ENCODE data around the gene SOX8. TPM values are rescaled to one million over a fixed set of nuclear protein-coding genes. Genes with fewer than 3 reads are reported as not detected.

The SOX8 gene
- total RNA-seq, 1 donor from 2014 or later = under 0.01 TPM

- no peak for DNase-seq (ENCODE audit: low read depth)
- Histone ChIP-seq H3K36me3 (ENCODE audit: control insufficient read depth, insufficient read depth, low read length) (no peaks in the 10 kb centered on the region), H3K27me3 (ENCODE audit: control insufficient read depth, insufficient read depth, low read length) (no peaks in the 10 kb centered on the region), H3K4me3 (ENCODE audit: low read depth, low read length) (no peak overlapping the region)
- no peak for FAIRE-seq
- no peak for TF ChIP-seq CTCF (IDR thresholded peaks at IDR 0.05; ENCODE audit: insufficient read depth, low read length, severe bottlenecking)
These were observed 9.1 kb upstream of the SOX8 start for GRCh38 chr16:972316-973002.

GRCh38 chr16:973366-973765, 8.2 kb upstream of the SOX8 start:
- no peak overlapping the region for H3K4me3 ChIP-seq (ENCODE audit: low read depth, low read length)
- DNase-seq (ENCODE audit: low read depth) (no peak), FAIRE-seq (no peak)
- H3K36me3 ChIP-seq (ENCODE audit: control insufficient read depth, insufficient read depth, low read length) = no peaks in the 10 kb centered on the region
- no peaks in the 10 kb centered on the region for H3K27me3 ChIP-seq (ENCODE audit: control insufficient read depth, insufficient read depth, low read length)
- no peak for TF ChIP-seq CTCF (IDR thresholded peaks at IDR 0.05; ENCODE audit: insufficient read depth, low read length, severe bottlenecking)

- DNase-seq (ENCODE audit: low read depth) (no peak), FAIRE-seq (no peak)
- H3K27me3 ChIP-seq (ENCODE audit: control insufficient read depth, insufficient read depth, low read length) = peaks cover 4% of the 10 kb centered on the region
- H3K4me3 ChIP-seq (ENCODE audit: low read depth, low read length) = no peak overlapping the region
- H3K36me3 ChIP-seq (ENCODE audit: control insufficient read depth, insufficient read depth, low read length) = no peaks in the 10 kb centered on the region
- TF ChIP-seq CTCF (IDR thresholded peaks at IDR 0.05; ENCODE audit: insufficient read depth, low read length, severe bottlenecking) = no peak
These were observed 7.5 kb upstream of the SOX8 start for GRCh38 chr16:974001-974601.

GRCh38 chr16:974611-975261, 6.8 kb upstream of the SOX8 start:
- no peak overlapping the region for H3K4me3 ChIP-seq (ENCODE audit: low read depth, low read length)
- peaks cover 9% of the 10 kb centered on the region for H3K27me3 ChIP-seq (ENCODE audit: control insufficient read depth, insufficient read depth, low read length)
- TF ChIP-seq CTCF (IDR thresholded peaks at IDR 0.05; ENCODE audit: insufficient read depth, low read length, severe bottlenecking) = no peak
- no peaks in the 10 kb centered on the region for H3K36me3 ChIP-seq (ENCODE audit: control insufficient read depth, insufficient read depth, low read length)
- no peak for FAIRE-seq
- no peak for DNase-seq (ENCODE audit: low read depth)

- H3K4me3 ChIP-seq (ENCODE audit: low read depth, low read length) = no peak overlapping the region
- DNase-seq (ENCODE audit: low read depth) (no peak), FAIRE-seq (no peak)
- H3K27me3 ChIP-seq (ENCODE audit: control insufficient read depth, insufficient read depth, low read length) = peaks cover 9% of the 10 kb centered on the region
- H3K36me3 ChIP-seq (ENCODE audit: control insufficient read depth, insufficient read depth, low read length) = no peaks in the 10 kb centered on the region
- no peak for TF ChIP-seq CTCF (IDR thresholded peaks at IDR 0.05; ENCODE audit: insufficient read depth, low read length, severe bottlenecking)
These were observed 6.3 kb upstream of the SOX8 start for GRCh38 chr16:975291-975690.

Data from bronchial epithelial cell (primary cell).